HG02610 (cell line): Measurements from ENCODE around the gene SDK2.
A peak's percentile ranks its signal among the peaks of the same experiment; 100 is the strongest.
"Not testable (repeated sequence)": the region's sequence is repeated elsewhere in the genome, so short reads cannot be mapped to it uniquely, and the experiment has no call there.

Experiments
- ATAC-seq: cut with Tn5 transposase; IDR thresholded peaks from one replicate; pipeline ENCODE4 v1.9.1; 2021; ENCODE audit warnings: mild to moderate bottlenecking, moderate library complexity; ENCODE audit not compliant: unreplicated experiment

SDK2 gene

GRCh38 chr17:73334771-73335513 lies 309.3 kb downstream of the SDK2 start:
- no peak for ATAC-seq

GRCh38 chr17:73333445-73333844 lies 310.8 kb downstream of the SDK2 start:
- not testable (repeated sequence) for ATAC-seq

GRCh38 chr17:73331060-73331459 lies 313.2 kb downstream of the SDK2 start:
- ATAC-seq: no peak

- ATAC-seq: no peak
Measured at GRCh38 chr17:73327676-73328075, 316.6 kb downstream of the SDK2 start.

GRCh38 chr17:73325527-73325842 lies 318.8 kb downstream of the SDK2 start:
- ATAC-seq: no peak

GRCh38 chr17:73324711-73325526 lies 319.3 kb downstream of the SDK2 start:
- ATAC-seq: no peak

- ATAC-seq: no peak
Measured at GRCh38 chr17:73324160-73324475, 320.1 kb downstream of the SDK2 start.

- ATAC-seq: no peak
Measured at GRCh38 chr17:73323409-73324159, 320.7 kb downstream of the SDK2 start.

GRCh38 chr17:73320601-73321264 lies 323.5 kb downstream of the SDK2 start:
- no peak for ATAC-seq

GRCh38 chr17:73319766-73320165 lies 324.5 kb downstream of the SDK2 start:
- ATAC-seq: no peak

- ATAC-seq: no peak
Measured at GRCh38 chr17:73318836-73319235, 325.4 kb downstream of the SDK2 start.

- no peak for ATAC-seq
Measured at GRCh38 chr17:73318427-73318813, 325.8 kb downstream of the SDK2 start.

GRCh38 chr17:73317513-73318426 lies 326.5 kb downstream of the SDK2 start:
- ATAC-seq: no peak

GRCh38 chr17:73316919-73317505 lies 327.2 kb downstream of the SDK2 start:
- ATAC-seq: peak; percentile 71

- no peak for ATAC-seq
Measured at GRCh38 chr17:73315471-73315870, 328.8 kb downstream of the SDK2 start.

GRCh38 chr17:73313526-73314127 lies 330.6 kb downstream of the SDK2 start:
- ATAC-seq: no peak

GRCh38 chr17:73312887-73313286 lies 331.4 kb downstream of the SDK2 start:
- not testable (repeated sequence) for ATAC-seq

GRCh38 chr17:73311781-73312641 lies 332.2 kb downstream of the SDK2 start, which contains the start of gene CDC42EP4:
Gene CDC42EP4 (minus strand): TSS chr17:73312001. CDS start chr17:73286500, 25,501 bp downstream.
- ATAC-seq: peak; percentile 95
